Ishikawa (cell line): Measurements from ENCODE around the gene OSCAR.
A peak's percentile ranks its signal among the peaks of the same experiment; 100 is the strongest.

Source experiments
- CEBPB ChIP-seq: IDR thresholded peaks from 2 replicates; pipeline ENCODE4 v1.6.1; 2012
- CREB1 ChIP-seq: IDR thresholded peaks from 2 replicates; pipeline ENCODE4 v1.6.1; 2012; ENCODE audit warnings: low read depth
- EGR1 ChIP-seq: IDR thresholded peaks from 2 replicates; pipeline ENCODE4 v1.6.1; 2012
- EP300 ChIP-seq: IDR thresholded peaks from 2 replicates; pipeline ENCODE4 v1.6.1; 2012; ENCODE audit warnings: borderline replicate concordance
- FOXM1 ChIP-seq: IDR thresholded peaks from 2 replicates; pipeline ENCODE4 v1.6.1; 2012; ENCODE audit warnings: low read depth, borderline replicate concordance
- NFIC ChIP-seq: IDR thresholded peaks from 2 replicates; pipeline ENCODE4 v1.6.1; 2012
- RAD21 ChIP-seq: IDR thresholded peaks from 2 replicates; pipeline ENCODE4 v1.6.1; 2012; ENCODE audit warnings: low read depth
- REST ChIP-seq: IDR thresholded peaks from 2 replicates; pipeline ENCODE4 v1.6.1; 2012; ENCODE audit warnings: low read depth, mild to moderate bottlenecking
- TAF1 ChIP-seq: IDR thresholded peaks from 2 replicates; pipeline ENCODE4 v1.6.1; 2012; ENCODE audit warnings: low read depth, mild to moderate bottlenecking
- TCF12 ChIP-seq: IDR thresholded peaks from 2 replicates; pipeline ENCODE4 v1.6.1; 2012; ENCODE audit warnings: low read depth
- TEAD4 ChIP-seq: IDR thresholded peaks from 2 replicates; pipeline ENCODE4 v1.6.1; 2012
- YY1 ChIP-seq: IDR thresholded peaks from 2 replicates; pipeline ENCODE4 v1.6.1; 2012; ENCODE audit warnings: low read depth
- ZBTB7A ChIP-seq: IDR thresholded peaks from 2 replicates; pipeline ENCODE4 v1.6.1; 2012; ENCODE audit warnings: low read depth
- TF ChIP-seq, protein P1 (sequence below): IDR thresholded peaks from 2 replicates; pipeline ENCODE4 v1.6.1; 2012
- TF ChIP-seq, protein P2 (sequence below): IDR thresholded peaks from 2 replicates; pipeline ENCODE4 v1.6.1; 2012

Gene OSCAR

DNA sequence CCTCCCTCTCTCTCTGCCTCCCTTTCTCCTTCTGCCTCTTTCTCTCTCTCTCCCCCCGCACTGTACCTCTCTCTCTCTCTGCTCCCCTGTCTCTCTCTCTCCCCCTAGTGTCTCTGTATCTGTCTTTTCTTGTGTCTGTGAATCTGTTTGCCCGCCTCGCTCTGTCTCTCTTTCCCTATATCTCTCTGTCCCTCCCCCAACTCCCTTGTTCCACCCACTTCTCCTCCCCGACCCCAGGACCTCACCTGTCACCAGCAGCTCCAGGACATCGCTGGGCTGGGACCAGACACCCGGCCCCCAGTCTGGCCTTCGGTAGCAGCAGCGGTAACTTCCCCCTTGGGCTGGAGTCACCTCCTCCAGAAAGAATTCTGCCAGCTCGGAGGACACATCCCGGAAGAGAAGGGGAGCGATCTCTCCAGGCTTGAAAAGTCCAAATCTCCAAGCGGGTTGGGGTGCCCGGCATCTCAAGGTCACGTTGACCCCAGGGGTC lies 3.9 kb downstream of the OSCAR start:
- TF ChIP-seq FOXM1 (no peak), TAF1 (no peak), REST (no peak), YY1 (no peak), EGR1 (no peak), CEBPB (no peak), ZBTB7A (no peak), TEAD4 (no peak), CREB1 (no peak), EP300 (no peak), TCF12 (no peak), NFIC (no peak)
- TF ChIP-seq, protein P1, sequence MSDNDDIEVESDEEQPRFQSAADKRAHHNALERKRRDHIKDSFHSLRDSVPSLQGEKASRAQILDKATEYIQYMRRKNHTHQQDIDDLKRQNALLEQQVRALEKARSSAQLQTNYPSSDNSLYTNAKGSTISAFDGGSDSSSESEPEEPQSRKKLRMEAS = no peak

- TF ChIP-seq, protein P1 = peak; percentile 91
Measured at GRCh38 chr19:54095859-54096616, 4.6 kb downstream of the OSCAR start.

DNA sequence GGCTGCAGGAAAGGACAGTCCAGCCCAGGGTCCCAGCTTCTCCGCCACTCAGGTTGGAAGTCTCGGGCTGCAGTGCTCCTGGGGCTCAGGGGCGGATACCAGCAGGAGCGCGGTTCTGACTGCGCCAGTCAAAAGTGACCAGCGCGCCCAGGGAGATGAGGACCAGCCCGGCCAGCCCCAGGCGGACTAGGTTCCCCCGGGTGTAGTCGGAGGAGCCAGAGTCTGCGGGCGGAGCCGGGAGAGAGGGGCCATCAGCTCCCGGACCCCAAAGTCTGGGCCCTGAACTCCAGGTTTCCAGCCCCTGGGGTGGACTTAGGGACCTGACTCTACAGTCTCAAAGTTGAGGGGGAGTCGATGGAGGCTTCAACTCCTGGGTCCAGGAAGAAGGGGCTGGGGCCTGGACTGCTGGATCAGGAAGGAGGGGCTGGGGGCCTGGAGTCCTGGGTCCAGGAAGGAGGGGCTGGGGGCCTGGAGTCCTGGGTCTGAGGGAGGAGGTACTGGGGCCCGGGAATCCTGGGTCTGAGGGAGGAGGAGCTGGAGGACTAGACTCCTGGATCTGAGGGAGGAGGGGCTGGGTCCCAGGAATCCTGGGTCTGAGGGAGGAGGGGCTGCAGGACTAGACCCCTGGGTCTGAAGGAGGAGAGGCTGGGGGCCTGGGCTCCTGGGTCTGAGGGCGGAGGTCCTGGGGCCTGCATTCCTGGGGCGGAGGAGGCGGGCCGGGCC lies 5.3 kb downstream of the OSCAR start:
- TF ChIP-seq TEAD4 (no peak), YY1 (no peak), CEBPB (no peak), ZBTB7A (no peak), CREB1 (no peak), REST (no peak), EP300 (no peak), TAF1 (no peak)
- TF ChIP-seq, protein P1 = no peak
- TF ChIP-seq, protein P2, sequence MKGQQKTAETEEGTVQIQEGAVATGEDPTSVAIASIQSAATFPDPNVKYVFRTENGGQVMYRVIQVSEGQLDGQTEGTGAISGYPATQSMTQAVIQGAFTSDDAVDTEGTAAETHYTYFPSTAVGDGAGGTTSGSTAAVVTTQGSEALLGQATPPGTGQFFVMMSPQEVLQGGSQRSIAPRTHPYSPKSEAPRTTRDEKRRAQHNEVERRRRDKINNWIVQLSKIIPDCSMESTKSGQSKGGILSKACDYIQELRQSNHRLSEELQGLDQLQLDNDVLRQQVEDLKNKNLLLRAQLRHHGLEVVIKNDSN = no peak

DNA sequence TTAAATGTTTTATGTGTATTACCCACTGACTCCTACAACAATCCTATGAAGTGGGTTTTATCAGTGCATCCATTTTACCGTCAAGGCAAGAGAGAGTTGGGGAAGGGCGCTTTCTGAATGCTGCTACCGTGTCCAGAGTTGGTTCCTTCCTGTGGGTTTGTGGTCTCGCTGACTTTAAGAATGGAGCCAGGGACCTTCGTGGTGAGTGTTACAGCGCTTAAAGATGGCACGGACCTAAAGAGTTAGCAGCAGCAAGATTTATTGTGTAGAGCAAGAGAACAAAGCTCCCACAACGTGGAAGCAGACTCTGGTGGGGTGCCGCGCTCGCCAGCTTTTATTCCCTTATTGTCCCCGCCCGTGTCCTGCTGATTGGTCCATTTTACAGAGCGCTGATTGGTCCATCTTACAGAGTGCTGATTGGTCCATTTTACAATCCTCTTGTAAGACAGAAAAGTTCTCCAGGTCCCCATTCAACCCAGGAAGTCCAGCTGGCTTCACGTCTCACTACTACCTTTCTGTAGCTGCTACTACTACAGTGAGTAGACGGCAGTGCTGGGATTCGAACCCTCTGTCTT lies 6.1 kb downstream of the OSCAR start:
- TF ChIP-seq TCF12 = no peak
- TF ChIP-seq, protein P2 = no peak
- TF ChIP-seq REST = no peak
- no peak for TF ChIP-seq EP300
- TF ChIP-seq CEBPB = no peak
- TF ChIP-seq TEAD4 = no peak
- TF ChIP-seq RAD21 = no peak
- no peak for TF ChIP-seq ZBTB7A
- TF ChIP-seq TAF1 = no peak
- no peak for TF ChIP-seq NFIC
- TF ChIP-seq, protein P1 = no peak
- TF ChIP-seq YY1 = no peak
- TF ChIP-seq CREB1 = no peak
